NB4 (cell line): ENCODE measurements around the gene NPAS2.
A peak's percentile ranks its signal among the peaks of the same experiment; 100 is the strongest.

ENCODE experiments used
- DNase-seq: peaks from one replicate; pipeline ENCODE4 v3.0.0; 2010; ENCODE audit warnings: low read depth
- H3K4me3 ChIP-seq: one replicate; pipeline ENCODE4 v1.5.1; 2011; ENCODE audit warnings: mild to moderate bottlenecking, low read depth, low read length, moderate library complexity
- CTCF ChIP-seq: IDR thresholded peaks from one replicate; pipeline ENCODE4 v1.5.1; 2012; ENCODE audit warnings: low read depth, low read length
- MAX ChIP-seq: IDR thresholded peaks from 2 replicates; pipeline ENCODE4 v1.6.1; 2011; ENCODE audit warnings: low read depth, low read length
- MYC ChIP-seq: IDR thresholded peaks from 2 replicates; pipeline ENCODE4 v1.6.1; 2011; ENCODE audit warnings: low read depth, low read length
- POLR2A ChIP-seq: IDR thresholded peaks from 2 replicates; pipeline ENCODE4 v1.6.1; 2011; ENCODE audit warnings: mild to moderate bottlenecking; ENCODE audit not compliant: insufficient read length; ENCODE audit errors: extremely low read depth

Gene NPAS2

GRCh38 chr2:100824842-100825241 is 4.9 kb downstream of the NPAS2 start:
- no peak overlapping the region for H3K4me3 ChIP-seq
- TF ChIP-seq MAX, result no peak
- no peak for TF ChIP-seq MYC
- no peak for TF ChIP-seq CTCF
- no peak for TF ChIP-seq POLR2A
- no peak for DNase-seq

GRCh38 chr2:100826494-100826893 is 6.6 kb downstream of the NPAS2 start:
- H3K4me3 ChIP-seq, result no peak overlapping the region
- DNase-seq, result no peak
- TF ChIP-seq CTCF (no peak), POLR2A (no peak), MAX (no peak), MYC (no peak)

GRCh38 chr2:100831158-100831750 is 11.3 kb downstream of the NPAS2 start:
- H3K4me3 ChIP-seq, result no peak overlapping the region
- TF ChIP-seq CTCF (no peak), POLR2A (no peak), MAX (no peak), MYC (no peak)
- peak; percentile 50 for DNase-seq

GRCh38 chr2:100831831-100832230 is 11.9 kb downstream of the NPAS2 start:
- no peak overlapping the region for H3K4me3 ChIP-seq
- DNase-seq, result no peak
- no peak for TF ChIP-seq MYC
- no peak for TF ChIP-seq MAX
- TF ChIP-seq POLR2A, result no peak
- TF ChIP-seq CTCF, result no peak

DNA sequence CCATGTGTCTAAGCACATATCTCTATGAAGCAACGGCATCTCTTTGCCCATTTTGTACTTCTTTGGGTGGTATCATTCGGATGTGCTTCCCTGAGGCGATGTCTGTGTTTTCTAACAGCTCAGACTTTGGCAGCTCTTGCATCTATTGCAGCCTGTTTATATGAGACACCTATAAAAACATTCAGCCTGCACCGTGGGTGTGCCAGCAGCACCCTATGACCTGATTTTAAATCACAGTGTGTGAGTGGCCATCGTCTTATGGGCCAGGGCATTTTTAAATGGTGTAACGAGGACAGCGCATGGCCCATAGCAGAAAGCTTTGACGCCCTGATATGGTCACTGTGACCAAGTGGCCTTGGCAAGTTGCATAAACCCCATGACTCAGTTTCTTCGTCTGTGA is 12.9 kb downstream of the NPAS2 start:
- TF ChIP-seq CTCF, result no peak
- DNase-seq, result no peak
- no peak overlapping the region for H3K4me3 ChIP-seq

DNA sequence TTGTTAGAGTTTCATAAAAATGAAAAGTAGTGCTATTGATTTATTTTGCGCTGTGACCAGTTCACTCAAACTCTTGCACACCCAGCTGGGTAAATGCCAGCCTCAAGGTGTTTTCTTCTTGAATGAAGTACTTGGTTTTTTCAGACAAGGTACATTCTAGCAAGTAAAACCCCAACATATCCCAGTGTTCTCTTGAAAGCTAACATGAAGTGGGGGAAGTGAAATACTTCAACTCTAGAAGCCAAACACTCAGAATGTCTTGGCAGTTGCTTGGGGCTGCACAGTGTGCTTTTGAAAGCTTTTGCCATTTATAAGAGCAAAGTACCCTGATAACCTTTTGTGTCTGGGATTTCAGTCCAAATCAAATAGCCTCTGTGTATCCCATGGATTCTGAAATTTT is 13.4 kb downstream of the NPAS2 start:
- DNase-seq, result no peak
- H3K4me3 ChIP-seq, result no peak overlapping the region
- no peak for TF ChIP-seq POLR2A
- no peak for TF ChIP-seq CTCF
- TF ChIP-seq MAX, result no peak
- TF ChIP-seq MYC, result no peak
